Hematopoietic multipotent progenitor cell treated with erythropoietin and hydrocortisone succinate and interleukin-3 and kit ligand, for 6 days (in vitro differentiated cells): ENCODE measurements around the gene ARHGAP8.
"Not testable (repeated sequence)": the region's sequence is repeated elsewhere in the genome, so short reads cannot be mapped to it uniquely, and the experiment has no call there.

ENCODE experiments used
- DNase-seq: peaks from one replicate; pipeline ENCODE4 v3.0.0-alpha.2; 2015

ARHGAP8 gene

DNA sequence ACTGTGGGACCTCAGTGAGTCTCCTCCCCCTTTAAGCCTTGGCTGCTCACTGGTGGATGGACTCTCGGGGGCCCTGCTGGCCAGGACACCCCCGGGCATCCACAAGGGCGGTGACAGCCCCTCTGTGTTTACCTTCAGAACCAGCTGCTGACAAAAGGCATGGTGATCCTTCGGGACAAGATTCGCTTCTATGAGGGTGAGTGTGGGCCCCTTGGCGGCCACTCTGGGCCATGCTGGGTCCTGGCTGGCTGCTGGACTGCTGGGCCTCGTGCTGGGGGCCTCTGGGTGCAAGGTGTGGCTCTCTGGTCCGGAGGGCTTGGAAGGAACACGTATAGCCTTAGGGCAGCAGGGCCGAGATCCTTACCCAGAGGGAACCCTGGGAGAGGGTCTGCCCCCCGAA, 25.9 kb upstream of the ARHGAP8 start:
- DNase-seq = no peak

DNA sequence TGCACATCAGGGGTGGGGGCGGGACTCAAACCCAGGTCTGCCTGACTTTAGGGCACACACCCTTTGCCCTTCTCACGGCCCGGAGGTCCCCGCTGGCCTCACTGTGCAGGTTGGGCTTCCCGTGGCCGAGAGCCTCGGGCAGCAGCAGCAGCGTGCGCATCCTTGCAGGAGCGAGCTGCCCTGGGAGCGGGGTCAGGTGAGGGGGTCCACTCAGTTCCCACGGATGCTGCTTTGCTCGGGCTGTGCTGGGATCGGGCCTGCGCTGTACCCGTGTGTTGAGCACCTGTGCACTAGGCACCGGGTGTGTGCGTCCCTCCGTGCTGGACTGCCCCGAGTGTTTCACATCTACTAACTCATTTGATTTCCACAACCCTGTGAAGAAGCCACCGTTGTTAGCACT, 25.2 kb upstream of the ARHGAP8 start:
- DNase-seq = no peak

DNA sequence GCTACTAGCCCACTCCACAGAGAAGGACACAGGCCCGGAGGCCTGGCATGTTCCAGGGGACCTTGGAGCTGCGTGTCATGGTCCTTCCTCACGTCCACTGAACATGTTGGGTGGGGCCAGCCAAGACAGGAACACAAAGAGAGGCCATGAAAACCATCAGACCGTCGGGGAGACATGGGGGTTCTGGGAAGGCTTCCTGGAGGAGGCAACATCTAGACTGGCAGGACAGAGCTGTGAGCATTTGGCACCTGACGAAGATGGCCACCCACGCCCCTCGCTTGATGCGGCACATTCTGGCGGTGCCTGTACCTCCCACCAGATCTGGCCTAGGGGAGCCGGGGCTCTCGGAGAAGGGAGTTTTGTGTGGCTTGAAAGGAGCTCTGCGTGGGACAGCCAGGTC, 24.7 kb upstream of the ARHGAP8 start:
- no peak for DNase-seq

DNA sequence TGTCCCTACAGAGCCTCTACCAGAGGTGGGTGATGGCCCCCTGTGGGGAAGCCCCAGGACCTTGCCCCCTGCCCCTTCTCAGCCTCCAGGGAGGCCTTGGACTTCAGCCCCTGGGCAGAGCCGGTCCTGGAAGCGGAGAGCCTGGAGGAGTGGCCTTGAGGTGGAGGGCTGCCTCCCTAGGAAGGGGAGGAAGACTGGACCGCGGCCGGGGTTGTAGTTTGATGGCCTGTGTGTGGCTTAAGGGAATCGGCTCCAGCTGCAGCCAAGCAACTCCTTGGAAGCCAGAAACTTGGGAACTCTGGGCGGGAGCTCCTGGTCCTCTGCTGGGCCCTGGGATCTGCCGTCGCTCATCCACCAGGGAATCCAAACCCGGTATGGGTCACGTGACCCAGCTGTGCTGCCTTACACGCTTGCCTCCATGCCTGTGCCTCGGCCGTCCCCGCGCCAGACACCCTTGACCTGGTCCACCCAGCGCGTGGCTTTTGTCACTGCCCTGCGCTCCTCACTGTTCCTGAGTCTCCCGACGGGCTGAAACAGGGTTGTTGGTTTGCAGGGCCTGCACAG, 23.5 kb upstream of the ARHGAP8 start:
- DNase-seq = no peak

DNA sequence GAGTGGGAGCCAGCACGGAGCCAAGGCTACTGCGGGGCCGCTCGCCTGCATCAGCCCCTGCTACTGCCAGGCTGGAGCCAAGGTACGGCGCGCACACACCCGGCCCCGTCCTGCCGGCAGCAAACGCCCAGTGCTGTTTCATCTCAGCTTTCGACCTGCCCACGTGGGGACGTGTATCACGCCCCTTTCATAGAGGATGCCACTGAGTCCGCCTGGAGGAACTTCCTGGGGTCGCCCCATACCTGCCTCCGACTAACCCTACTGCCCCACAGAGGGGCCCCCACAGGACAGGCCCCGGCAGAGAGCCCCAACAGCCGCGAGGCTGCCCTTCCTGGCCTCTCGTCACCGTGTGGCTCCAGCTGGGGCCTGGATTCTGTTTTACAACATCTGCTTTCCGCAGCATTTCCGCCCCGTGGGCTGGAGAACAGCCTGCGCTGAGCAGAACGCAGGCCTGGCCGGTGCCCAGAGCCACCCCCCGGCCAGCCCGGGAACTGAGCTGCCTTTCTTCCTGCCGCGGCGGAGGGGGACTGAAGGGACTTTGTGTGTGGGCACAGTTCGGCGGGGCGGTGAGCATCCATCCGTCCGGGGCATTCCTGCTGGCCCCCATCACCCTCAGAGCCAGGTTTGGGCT, 22.9 kb upstream of the ARHGAP8 start:
- peak; percentile 57 for DNase-seq

- DNase-seq = no peak
Observed at GRCh38 chr22:44730022-44730393, 22.4 kb upstream of the ARHGAP8 start.

GRCh38 chr22:44730490-44731356, 21.7 kb upstream of the ARHGAP8 start:
- DNase-seq = no peak

DNA sequence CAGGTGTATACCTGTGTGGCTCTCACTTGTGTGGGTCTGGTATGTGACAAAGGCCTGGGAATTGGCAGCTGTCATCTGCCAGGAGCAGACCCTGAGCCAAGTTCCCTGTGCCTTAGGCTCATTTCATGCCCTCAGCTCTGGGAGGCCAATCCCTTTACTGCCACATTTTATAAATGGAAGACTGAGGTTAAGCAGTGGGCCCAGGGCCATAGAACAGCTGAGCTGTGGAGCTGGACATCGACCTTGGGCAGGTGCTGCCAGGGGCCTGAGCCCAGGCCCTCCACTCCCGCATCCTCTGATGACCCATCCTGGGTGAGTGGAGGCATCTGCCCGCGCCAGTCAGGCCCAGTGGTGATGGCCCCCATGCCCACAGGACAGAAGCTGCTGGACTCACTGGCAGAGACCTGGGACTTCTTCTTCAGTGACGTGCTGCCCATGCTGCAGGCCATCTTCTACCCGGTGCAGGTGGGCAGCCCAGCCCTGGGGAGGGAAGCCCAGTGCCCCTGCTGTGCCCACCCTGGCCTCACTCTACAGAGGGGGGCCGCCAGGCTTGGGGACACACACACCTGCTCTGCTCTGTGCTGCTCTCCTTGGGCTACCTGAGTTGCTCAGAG, 20.9 kb upstream of the ARHGAP8 start:
- DNase-seq = no peak

DNA sequence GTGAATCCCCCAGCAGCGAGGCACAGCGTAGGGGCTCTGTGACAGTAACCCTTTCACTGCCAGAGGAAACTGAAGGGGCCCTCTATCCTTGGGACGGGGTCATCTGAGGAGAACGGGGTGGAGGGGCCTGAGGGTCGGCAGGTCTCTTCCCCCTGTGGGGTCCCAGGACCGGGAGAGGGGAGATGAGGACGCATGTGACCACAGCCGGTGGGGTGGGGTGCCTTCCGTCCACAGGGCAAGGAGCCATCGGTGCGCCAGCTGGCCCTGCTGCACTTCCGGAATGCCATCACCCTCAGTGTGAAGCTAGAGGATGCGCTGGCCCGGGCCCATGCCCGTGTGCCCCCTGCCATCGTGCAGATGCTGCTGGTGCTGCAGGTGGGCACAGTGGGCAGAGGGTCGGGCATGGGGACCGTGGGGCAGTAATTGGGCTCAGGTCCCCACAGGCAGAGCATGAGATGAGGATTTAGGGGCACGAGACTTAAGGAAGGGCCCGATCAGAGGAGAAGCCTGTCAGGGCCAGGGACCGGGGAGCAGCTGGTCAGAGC, 20.3 kb upstream of the ARHGAP8 start:
- no peak for DNase-seq

GRCh38 chr22:44732661-44733060, 19.7 kb upstream of the ARHGAP8 start:
- no peak for DNase-seq

DNA sequence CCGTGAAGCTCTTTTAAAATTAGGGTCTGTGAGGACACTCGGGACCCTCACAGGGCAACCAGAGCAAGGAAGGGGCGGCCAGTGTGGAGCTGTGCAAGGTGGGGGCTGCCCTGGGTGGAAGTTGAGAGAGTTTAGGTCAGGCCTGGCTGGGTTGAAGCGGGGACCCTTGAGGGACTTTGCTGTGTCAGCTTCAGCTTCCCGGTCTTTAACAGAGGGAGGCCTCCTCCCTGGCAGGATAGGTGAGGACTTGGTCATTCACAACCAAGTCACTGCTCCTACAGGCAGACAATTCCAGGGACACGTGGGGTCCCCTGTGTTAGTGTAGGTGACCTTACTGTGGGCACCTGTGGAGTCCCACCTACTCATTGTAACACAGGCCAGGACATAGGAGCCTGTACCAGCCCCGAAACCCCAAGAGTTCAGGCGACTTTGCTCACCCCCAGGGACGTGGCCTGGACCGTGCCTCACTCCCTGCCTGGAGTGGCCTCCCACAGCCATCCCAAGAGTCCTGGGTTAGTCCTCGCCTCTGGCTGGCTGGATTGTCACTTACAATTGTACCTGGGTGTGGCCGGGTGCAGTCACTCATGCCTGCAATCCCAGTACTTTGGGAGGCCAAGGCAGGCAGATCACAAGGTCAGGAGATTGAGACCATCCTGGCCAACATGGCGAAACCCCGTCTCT, 18.8 kb upstream of the ARHGAP8 start:
- no peak for DNase-seq

DNA sequence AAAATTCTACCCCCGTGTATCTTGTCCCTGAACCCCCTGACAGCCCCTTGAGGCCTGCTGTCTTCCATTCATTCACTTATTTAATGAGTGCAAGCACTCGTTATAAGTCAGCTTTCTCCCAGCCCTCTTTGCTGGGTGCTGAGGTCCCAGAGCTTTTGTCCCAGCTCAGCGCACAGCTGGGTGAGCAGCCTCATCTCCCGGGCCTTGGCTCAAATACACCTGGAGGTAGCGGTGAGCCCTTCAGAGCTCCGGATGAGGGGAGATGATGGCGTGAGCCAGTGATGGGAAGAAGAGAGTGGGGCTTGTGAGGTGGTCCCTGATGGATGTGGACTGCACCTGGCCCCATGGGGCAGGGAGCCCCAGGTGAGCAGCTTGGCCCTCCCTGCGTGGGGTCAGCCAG, 18.1 kb upstream of the ARHGAP8 start:
- no peak for DNase-seq

- no peak for DNase-seq
Observed at GRCh38 chr22:44734801-44735517, 17.4 kb upstream of the ARHGAP8 start.

- peak; percentile 76 for DNase-seq
Observed at GRCh38 chr22:44735518-44736428, 16.6 kb upstream of the ARHGAP8 start.

DNA sequence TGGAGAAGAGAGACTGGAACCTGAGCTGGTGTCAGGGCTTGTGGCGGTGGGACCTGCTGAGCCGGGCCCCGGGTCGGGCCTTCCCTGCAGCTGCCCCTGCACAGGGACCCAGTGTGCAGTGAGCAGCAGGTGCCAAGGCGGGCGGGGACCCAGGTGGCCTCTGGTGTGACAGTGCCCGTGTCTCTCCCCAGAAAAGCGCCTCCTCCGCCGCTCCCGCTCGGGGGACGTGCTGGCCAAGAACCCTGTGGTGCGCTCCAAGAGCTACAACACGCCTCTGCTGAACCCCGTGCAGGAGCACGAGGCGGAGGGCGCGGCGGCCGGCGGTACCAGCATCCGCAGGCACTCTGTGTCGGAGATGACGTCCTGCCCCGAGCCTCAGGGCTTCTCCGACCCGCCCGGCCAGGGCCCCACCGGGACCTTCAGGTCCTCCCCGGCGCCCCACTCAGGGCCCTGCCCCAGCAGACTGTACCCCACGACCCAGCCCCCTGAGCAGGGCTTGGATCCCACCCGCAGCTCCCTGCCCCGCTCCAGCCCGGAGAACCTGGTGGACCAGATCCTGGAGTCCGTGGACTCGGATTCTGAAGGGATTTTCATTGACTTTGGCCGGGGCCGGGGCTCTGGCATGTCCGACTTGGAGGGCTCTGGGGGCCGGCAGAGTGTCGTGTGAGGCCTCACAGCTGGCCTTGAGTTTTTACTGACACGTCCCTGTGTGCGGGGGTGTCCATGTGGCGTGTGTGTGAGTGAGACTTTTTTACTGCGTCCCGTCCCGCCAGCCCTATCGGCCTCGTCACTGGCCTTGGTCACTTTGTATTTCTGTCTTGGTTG, 15.6 kb upstream of the ARHGAP8 start:
- DNase-seq = no peak

DNA sequence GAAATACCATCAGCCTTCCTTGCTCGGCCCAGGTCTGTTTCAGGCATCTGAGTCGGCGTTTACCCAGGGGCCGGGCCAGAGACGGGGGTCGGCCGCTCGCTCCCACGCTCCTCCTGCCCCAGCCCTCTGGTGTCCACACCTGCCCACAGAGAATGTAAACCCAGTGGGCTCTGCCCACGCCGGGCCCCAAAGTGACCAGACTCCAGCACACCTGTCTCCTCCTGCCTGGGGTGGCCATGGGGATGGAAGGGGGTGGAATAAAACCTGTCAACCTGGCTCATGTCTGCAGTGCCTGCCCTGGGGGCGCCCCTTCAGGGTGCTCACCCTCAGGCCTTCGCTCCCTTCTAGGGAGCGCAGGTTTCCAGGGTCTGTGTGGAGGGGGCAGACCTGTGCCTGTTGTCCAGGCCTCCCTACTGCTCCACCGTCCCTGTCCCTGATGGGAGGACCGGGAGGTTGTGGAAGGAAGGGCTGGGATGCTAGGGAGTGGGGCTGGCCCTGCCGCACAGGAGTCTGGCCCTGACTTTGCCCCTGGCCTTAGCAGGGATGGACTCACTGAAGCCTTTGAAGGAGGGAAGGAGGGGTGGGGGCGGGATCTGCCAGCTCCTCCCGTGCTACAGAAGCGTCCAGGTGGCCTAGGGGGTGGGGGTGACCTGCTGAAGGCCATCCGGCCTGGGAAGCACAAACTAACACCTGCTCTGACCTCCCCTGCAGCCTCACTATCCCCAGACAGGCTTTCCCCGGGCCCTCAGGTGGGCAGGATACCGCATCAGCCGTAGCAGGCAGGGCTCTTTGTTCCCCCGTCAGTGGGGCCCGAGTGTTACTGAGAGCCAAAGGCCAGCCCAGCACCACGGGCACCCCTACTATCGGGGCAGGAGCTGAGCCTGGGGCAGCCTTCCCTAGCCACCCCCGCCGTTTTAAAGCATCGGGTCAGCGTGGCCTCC, 14.7 kb upstream of the ARHGAP8 start:
- no peak for DNase-seq

- no peak for DNase-seq
Observed at GRCh38 chr22:44738347-44738715, 14.0 kb upstream of the ARHGAP8 start.

- DNase-seq = no peak
Observed at GRCh38 chr22:44739024-44739423, 13.4 kb upstream of the ARHGAP8 start.

DNA sequence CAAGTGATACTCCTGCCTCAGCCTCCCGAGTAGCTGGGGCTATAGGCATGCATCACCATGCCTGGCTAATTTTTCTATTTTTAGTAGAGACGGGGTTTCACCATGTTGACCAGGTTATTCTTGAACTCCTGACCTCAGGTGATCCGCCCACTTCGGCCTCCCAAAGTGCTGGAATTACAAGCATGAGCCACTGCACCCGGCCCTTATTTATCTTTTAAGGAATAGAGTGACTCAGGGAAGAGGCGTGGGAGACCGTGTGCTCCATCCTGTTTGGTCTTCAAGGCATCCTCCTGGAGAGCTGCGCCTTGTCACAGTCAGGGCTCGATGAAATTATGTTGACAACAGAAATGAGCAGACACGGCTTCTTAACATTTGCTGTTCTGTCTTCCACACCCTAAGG, 12.7 kb upstream of the ARHGAP8 start:
- not testable (repeated sequence) for DNase-seq
